ENCODE data around the gene FAM187B. TPM values are rescaled to one million over a fixed set of nuclear protein-coding genes. Genes with fewer than 3 reads are reported as not detected.

The FAM187B gene
- total RNA-seq, 1 experiment from 2014 or later: not detected

DNA sequence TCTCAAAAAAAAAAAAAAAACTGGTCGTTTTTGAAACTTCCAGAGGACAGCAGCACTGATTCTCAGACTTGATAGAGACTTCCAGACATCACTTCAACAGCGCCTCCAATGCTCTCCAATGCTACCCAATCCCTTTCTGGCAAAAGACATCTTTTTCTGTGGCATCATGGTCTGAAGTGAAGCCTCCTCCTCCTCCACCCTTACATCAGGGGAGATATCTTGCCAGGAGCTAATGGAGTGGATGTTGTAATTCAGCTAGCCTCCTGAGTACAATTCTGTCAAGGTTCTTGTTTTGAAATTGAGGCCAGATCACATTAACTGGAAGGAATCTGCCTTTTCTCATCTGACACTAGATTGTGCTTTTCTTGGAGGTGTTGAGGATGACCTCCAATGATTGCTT lies 49.8 kb downstream of the FAM187B start:
- DNase-seq (ENCODE audit: low spot score): no peak

DNA sequence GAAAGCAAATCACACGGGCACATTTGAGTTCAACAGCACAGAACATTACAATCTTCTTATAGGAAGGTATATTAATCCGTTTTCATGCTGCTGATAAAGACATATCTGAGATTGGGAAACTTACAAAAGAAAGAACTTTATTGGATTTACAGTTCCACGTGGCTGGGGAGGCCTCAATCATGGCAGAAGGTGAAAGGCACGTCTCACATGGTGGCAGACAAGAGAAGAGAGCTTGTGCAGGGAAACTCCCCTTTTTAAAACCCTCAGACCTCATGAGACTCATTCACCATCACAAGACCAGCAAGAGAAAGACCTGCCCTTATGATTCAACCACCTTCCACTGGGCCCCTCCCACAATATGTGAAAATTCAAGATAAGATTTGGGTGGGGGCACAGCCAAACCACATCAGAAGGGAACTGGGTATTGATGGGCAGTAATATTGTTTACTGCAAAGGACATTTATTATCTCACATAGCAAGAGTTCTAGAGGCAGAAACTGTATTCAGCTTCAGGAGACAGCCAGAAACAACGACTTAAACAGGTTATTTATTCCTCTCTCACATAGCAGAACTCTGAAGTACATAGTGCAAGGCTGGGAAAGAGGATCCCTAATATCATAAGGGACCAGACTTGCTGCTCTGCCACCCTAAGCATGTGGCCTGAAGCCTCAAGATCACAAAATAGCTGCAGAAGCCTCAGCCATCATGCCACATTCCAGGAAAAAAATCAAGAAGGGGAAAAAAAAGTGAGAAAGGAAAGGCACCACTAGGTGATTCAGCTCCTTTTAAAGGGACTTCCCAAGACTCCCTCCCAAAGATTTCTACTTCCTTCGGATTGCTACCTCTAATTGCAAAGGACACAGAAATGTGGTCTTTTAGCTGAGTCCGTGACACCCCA lies 50.9 kb downstream of the FAM187B start:
- no peak for DNase-seq (ENCODE audit: low spot score)

DNA sequence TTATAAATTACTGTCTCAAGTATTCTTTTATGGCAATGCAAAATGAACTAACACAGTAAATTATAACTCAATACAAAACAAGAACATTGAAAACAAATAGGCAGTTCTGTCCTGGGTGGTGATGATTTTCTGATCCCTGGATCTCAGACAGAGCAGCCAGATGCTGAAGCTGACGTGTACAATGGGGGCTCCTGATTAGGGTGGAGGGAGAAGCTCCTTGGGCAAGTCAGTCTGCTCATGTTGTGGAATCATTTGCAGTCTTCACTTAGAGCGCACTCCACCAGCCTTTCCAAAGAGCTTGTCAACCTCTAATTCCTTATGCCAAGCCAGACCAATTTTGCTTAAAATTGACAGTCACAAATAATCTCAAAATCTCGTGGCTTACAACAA lies 52.4 kb downstream of the FAM187B start:
- no peak for DNase-seq (ENCODE audit: low spot score)

Other genes with a start within 250 kb of the FAM187B start
- gene GRAMD1A, start 228.4 kb downstream of the FAM187B start, total RNA-seq (2014; rRNA removed; shearing (Covaris generic)): 13.2 and 24.8 TPM in 2 replicates
- gene SCN1B, start 198.3 kb downstream of the FAM187B start, total RNA-seq (2014; rRNA removed; shearing (Covaris generic)): 0.25 and 0.73 TPM in 2 replicates
- gene HPN, start 187.0 kb downstream of the FAM187B start, total RNA-seq (2014; rRNA removed; shearing (Covaris generic)): 0.42 and 3.0 TPM in 2 replicates
- 15.8 and 38.9 TPM in 2 replicates for gene FXYD3, start 112.9 kb downstream of the FAM187B start, total RNA-seq (2014; rRNA removed; shearing (Covaris generic))
- gene LGI4, start 93.7 kb downstream of the FAM187B start, total RNA-seq (2014; rRNA removed; shearing (Covaris generic)): not detected in 2 replicates
- not detected in 2 replicates for gene FXYD1, start 89.9 kb downstream of the FAM187B start, total RNA-seq (2014; rRNA removed; shearing (Covaris generic))
- not detected in 2 replicates for gene FXYD7, start 85.5 kb downstream of the FAM187B start, total RNA-seq (2014; rRNA removed; shearing (Covaris generic))
- gene FXYD5, start 74.0 kb downstream of the FAM187B start, total RNA-seq (2014; rRNA removed; shearing (Covaris generic)): 46.4 and 48.2 TPM in 2 replicates
- gene LSR, start 20.3 kb upstream of the FAM187B start, total RNA-seq (2014; rRNA removed; shearing (Covaris generic)): 475 and 478 TPM in 2 replicates
- gene USF2, start 40.2 kb upstream of the FAM187B start, total RNA-seq (2014; rRNA removed; shearing (Covaris generic)): 218 and 226 TPM in 2 replicates
- gene HAMP, start 53.8 kb upstream of the FAM187B start, total RNA-seq (2014; rRNA removed; shearing (Covaris generic)): 0.05 TPM in 1 of 2 replicates, not detected in the other
- not detected in 2 replicates for gene MAG, start 63.4 kb upstream of the FAM187B start, total RNA-seq (2014; rRNA removed; shearing (Covaris generic))
- 0.28 TPM in 1 of 2 replicates, not detected in the other for gene CD22, start 100.4 kb upstream of the FAM187B start, total RNA-seq (2014; rRNA removed; shearing (Covaris generic))
- not detected in 2 replicates for gene FFAR1, start 119.2 kb upstream of the FAM187B start, total RNA-seq (2014; rRNA removed; shearing (Covaris generic))
- not detected in 2 replicates for gene FFAR3, start 129.7 kb upstream of the FAM187B start, total RNA-seq (2014; rRNA removed; shearing (Covaris generic))
- gene GPR42, start 142.3 kb upstream of the FAM187B start, total RNA-seq (2014; rRNA removed; shearing (Covaris generic)): not detected in 2 replicates
- 0.08 and 0.33 TPM in 2 replicates for gene FFAR2, start 219.5 kb upstream of the FAM187B start, total RNA-seq (2014; rRNA removed; shearing (Covaris generic))

Data from HT-29 (cell line).